Ammon's horn (tissue), 1 donor: Measurements from ENCODE around the gene ZNF423.

ENCODE experiments used
- DNase-seq: peaks from one replicate; pipeline ENCODE4 v3.0.0-alpha.2; 2016; ENCODE audit warnings: low spot score

The ZNF423 gene

GRCh38 chr16:49869731-49870130 is 13.8 kb upstream of the ZNF423 start:
- no peak for DNase-seq

- DNase-seq, result no peak
Measured at GRCh38 chr16:49867796-49868668, 12.1 kb upstream of the ZNF423 start.

GRCh38 chr16:49867234-49867633 is 11.3 kb upstream of the ZNF423 start:
- DNase-seq, result no peak

GRCh38 chr16:49866595-49867071 is 10.7 kb upstream of the ZNF423 start:
- DNase-seq, result no peak

GRCh38 chr16:49862694-49863093 is 6.8 kb upstream of the ZNF423 start:
- no peak for DNase-seq

- DNase-seq, result no peak
Measured at GRCh38 chr16:49861299-49861698, 5.4 kb upstream of the ZNF423 start.

GRCh38 chr16:49860593-49860992 is 4.7 kb upstream of the ZNF423 start:
- no peak for DNase-seq

- DNase-seq, result no peak
Measured at GRCh38 chr16:49859125-49859811, 3.4 kb upstream of the ZNF423 start.

- peak; percentile 40 for DNase-seq
Measured at GRCh38 chr16:49858200-49859124, 2.5 kb upstream of the ZNF423 start.

- DNase-seq, result no peak
Measured at GRCh38 chr16:49857423-49858181, 1.7 kb upstream of the ZNF423 start.

GRCh38 chr16:49856672-49857330 is 889 bp upstream of the ZNF423 start:
- DNase-seq, result peak; percentile 79

GRCh38 chr16:49855280-49855821 is 561 bp downstream of the ZNF423 start:
- peak; percentile 73 for DNase-seq

GRCh38 chr16:49854796-49855203 is 1.1 kb downstream of the ZNF423 start:
- no peak for DNase-seq

- DNase-seq, result no peak
Measured at GRCh38 chr16:49854188-49854795, 1.6 kb downstream of the ZNF423 start.

- DNase-seq, result no peak
Measured at GRCh38 chr16:49852279-49852678, 3.6 kb downstream of the ZNF423 start.

GRCh38 chr16:49851468-49851787 is 4.5 kb downstream of the ZNF423 start:
- no peak for DNase-seq

- DNase-seq, result no peak
Measured at GRCh38 chr16:49850558-49851467, 5.1 kb downstream of the ZNF423 start.

- no peak for DNase-seq
Measured at GRCh38 chr16:49849754-49850108, 6.2 kb downstream of the ZNF423 start.

GRCh38 chr16:49849037-49849753 is 6.7 kb downstream of the ZNF423 start:
- no peak for DNase-seq
